MM.1S (cell line): Measurements from ENCODE around the gene BCL2.

ENCODE experiments used
- DNase-seq: peaks from one replicate; pipeline ENCODE4 v3.0.0-alpha.2; 2015
- H2AFZ ChIP-seq: fragments of 300-600 bp; sonication (generic); 2 replicates; pipeline ENCODE4 v1.6.0; 2016; ENCODE audit warnings: antibody characterized with exemption, low read length
- H3F3A ChIP-seq: fragments of 300-600 bp; sonication (generic); 2 replicates; pipeline ENCODE4 v1.6.1; 2016; ENCODE audit warnings: mild to moderate bottlenecking, antibody characterized with exemption, low read length, moderate library complexity, mixed read lengths; ENCODE audit not compliant: insufficient read depth
- H3K27ac ChIP-seq: fragments of 300-600 bp; sonication (generic); 2 replicates; pipeline ENCODE4 v1.5.1; 2016; ENCODE audit warnings: mild to moderate bottlenecking, low read length
- H3K27me3 ChIP-seq: fragments of 300-600 bp; sonication (generic); replicated peaks from 2 replicates; pipeline ENCODE4 v1.6.0; 2016; ENCODE audit warnings: low read length; ENCODE audit not compliant: insufficient read depth
- H3K36me3 ChIP-seq: fragments of 300-600 bp; sonication (generic); replicated peaks from 2 replicates; pipeline ENCODE4 v1.6.1; 2016; ENCODE audit warnings: mild to moderate bottlenecking, low read length, mixed read lengths; ENCODE audit not compliant: insufficient read depth
- H3K4me1 ChIP-seq: fragments of 300-600 bp; sonication (generic); 2 replicates; pipeline ENCODE4 v1.6.1; 2016; ENCODE audit warnings: low read length, mixed read lengths
- H3K4me2 ChIP-seq: fragments of 300-600 bp; sonication (generic); 2 replicates; pipeline ENCODE4 v1.6.0; 2016; ENCODE audit warnings: low read depth, low read length
- H3K4me3 ChIP-seq: fragments of 300-600 bp; sonication (generic); 2 replicates; pipeline ENCODE4 v1.5.1; 2016; ENCODE audit warnings: low read length, mixed read lengths
- H3K79me2 ChIP-seq: fragments of 300-600 bp; sonication (generic); 2 replicates; pipeline ENCODE4 v1.6.1; 2016; ENCODE audit warnings: mixed run types, low read length, mixed read lengths
- H3K9ac ChIP-seq: fragments of 300-600 bp; sonication (generic); 2 replicates; pipeline ENCODE4 v1.6.1; 2016; ENCODE audit warnings: low read length, mixed read lengths
- H3K9me2 ChIP-seq: fragments of 300-600 bp; sonication (generic); replicated peaks from 2 replicates; pipeline ENCODE4 v1.6.1; 2016; ENCODE audit warnings: mild to moderate bottlenecking, low read length, mixed read lengths; ENCODE audit not compliant: insufficient read depth
- H3K9me3 ChIP-seq: fragments of 300-600 bp; sonication (generic); replicated peaks from 2 replicates; pipeline ENCODE4 v1.6.1; 2016; ENCODE audit warnings: mild to moderate bottlenecking, low read length, mixed read lengths; ENCODE audit not compliant: insufficient read depth
- H4K20me1 ChIP-seq: fragments of 300-600 bp; sonication (generic); 2 replicates; pipeline ENCODE4 v1.6.1; 2016; ENCODE audit warnings: mild to moderate bottlenecking, low read length, moderate library complexity, mixed read lengths; ENCODE audit not compliant: insufficient read depth
- CTCF ChIP-seq: fragments of 300-600 bp; sonication (generic); IDR thresholded peaks from 2 replicates; pipeline ENCODE4 v1.5.1; 2016; ENCODE audit warnings: antibody characterized with exemption, low read length, mixed read lengths
- EZH2 ChIP-seq: fragments of 300-600 bp; sonication (generic); optimal IDR thresholded peaks from 2 replicates; pipeline ENCODE3; 2017; ENCODE audit warnings: low read depth, mild to moderate bottlenecking, antibody characterized with exemption, low read length, mixed read lengths
- EZH2phosphoT487 ChIP-seq: fragments of 300-600 bp; sonication (generic); IDR thresholded peaks from 2 replicates; pipeline ENCODE4 v1.6.1; 2018; ENCODE audit warnings: antibody characterized with exemption, low read length

Gene BCL2

GRCh38 chr18:63241317-63241712, 78.3 kb downstream of the BCL2 start:
- Histone ChIP-seq H2AFZ (no peak overlapping the region), H3K27me3 (no peaks in the 10 kb centered on the region), H3K4me1 (no peaks in the 10 kb centered on the region), H3F3A (0 out of 2 replicates have a peak, but pooled peaks cover 3% of the 10 kb centered on the region), H3K27ac (no peak overlapping the region), H3K36me3 (peaks cover 2% of the 10 kb centered on the region; the same call in 1 of the 2 replicates), H3K4me2 (no peak overlapping the region), H3K9ac (no peak overlapping the region), H3K9me2 (no peaks in the 10 kb centered on the region), H3K4me3 (no peak overlapping the region), H4K20me1 (no peaks in the 10 kb centered on the region), H3K9me3 (no peaks in the 10 kb centered on the region), H3K79me2 (peaks cover 83% of the 10 kb centered on the region)
- TF ChIP-seq CTCF (no peak), EZH2phosphoT487 (no peak), EZH2 (no peak)
- no peak for DNase-seq

- Histone ChIP-seq H3K9ac (no peak overlapping the region), H3K9me2 (no peaks in the 10 kb centered on the region), H3K79me2 (peaks cover 82% of the 10 kb centered on the region), H3K27me3 (no peaks in the 10 kb centered on the region), H3K4me1 (peaks cover 5% of the 10 kb centered on the region; the same call in 1 of the 2 replicates), H4K20me1 (no peaks in the 10 kb centered on the region), H3K4me3 (no peak overlapping the region), H3K27ac (no peak overlapping the region), H3K36me3 (peaks cover 2% of the 10 kb centered on the region; the same call in 1 of the 2 replicates), H2AFZ (no peak overlapping the region), H3F3A (0 out of 2 replicates have a peak, but pooled peaks cover 4% of the 10 kb centered on the region), H3K9me3 (no peaks in the 10 kb centered on the region), H3K4me2 (no peak overlapping the region)
- DNase-seq: no peak
- no peak for TF ChIP-seq CTCF
- TF ChIP-seq EZH2: no peak
- TF ChIP-seq EZH2phosphoT487: no peak
Observed at GRCh38 chr18:63240531-63241316, 78.8 kb downstream of the BCL2 start.

- Histone ChIP-seq H3K4me1 (peaks cover 16% of the 10 kb centered on the region), H3K36me3 (peaks cover 2% of the 10 kb centered on the region; the same call in 1 of the 2 replicates), H3K9me2 (no peaks in the 10 kb centered on the region), H2AFZ (no peak overlapping the region), H3K79me2 (peaks cover 73% of the 10 kb centered on the region), H3K9ac (no peak overlapping the region), H3F3A (peaks cover 13% of the 10 kb centered on the region; the same call in 1 of the 2 replicates), H3K9me3 (no peaks in the 10 kb centered on the region), H3K27ac (no peak overlapping the region), H3K4me3 (no peak overlapping the region), H3K4me2 (no peak overlapping the region), H3K27me3 (no peaks in the 10 kb centered on the region), H4K20me1 (no peaks in the 10 kb centered on the region)
- DNase-seq: no peak
- TF ChIP-seq EZH2: no peak
- no peak for TF ChIP-seq CTCF
- TF ChIP-seq EZH2phosphoT487: no peak
Observed at GRCh38 chr18:63238693-63239075, 80.9 kb downstream of the BCL2 start.
